Middle frontal gyrus (tissue), 1 donor: ENCODE measurements around the gene NAA11.
"Not testable (repeated sequence)": the region's sequence is repeated elsewhere in the genome, so short reads cannot be mapped to it uniquely, and the experiment has no call there.

Experiments
- DNase-seq: peaks from one replicate; pipeline ENCODE4 v3.0.0-alpha.2; 2015; ENCODE audit warnings: low spot score; ENCODE audit errors: extremely low spot score

Gene NAA11

DNA sequence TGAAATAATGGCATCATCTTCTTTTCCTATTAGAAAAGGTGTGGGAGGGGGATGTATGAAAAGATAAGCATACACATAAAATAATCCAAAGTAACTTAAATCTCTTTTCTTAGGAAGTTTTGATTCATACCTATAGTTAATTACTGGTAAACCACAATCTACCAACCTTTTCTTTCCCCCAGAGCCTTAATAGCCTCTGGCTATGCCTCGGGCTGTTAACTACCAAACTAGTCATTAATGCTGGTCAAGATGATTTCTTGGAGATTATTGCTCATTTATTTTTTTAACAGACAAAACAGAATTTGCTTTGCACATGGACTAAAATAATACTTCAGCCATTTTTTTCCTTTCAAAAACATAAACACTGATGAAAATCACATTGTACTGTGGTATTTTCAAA lies 16.9 kb downstream of the NAA11 start:
- no peak for DNase-seq

DNA sequence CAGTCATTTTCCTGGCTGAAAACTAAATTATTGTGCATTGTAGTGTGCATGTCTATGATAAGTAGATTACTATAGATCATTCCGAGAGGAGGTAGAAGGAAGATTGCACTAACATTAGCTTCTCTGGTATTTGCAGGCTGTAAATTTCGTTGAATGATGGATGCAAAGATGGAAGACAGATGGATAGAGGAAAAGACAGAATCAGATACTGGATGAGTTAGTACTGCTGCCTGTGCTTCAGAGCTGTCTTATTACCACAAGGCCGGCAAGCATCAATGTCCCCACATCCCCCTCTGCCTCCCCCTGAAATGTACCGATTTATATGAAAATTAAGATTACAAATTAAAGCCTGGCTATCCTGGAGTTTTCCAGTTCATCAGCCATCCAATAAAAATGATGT lies 17.7 kb downstream of the NAA11 start:
- no peak for DNase-seq

DNA sequence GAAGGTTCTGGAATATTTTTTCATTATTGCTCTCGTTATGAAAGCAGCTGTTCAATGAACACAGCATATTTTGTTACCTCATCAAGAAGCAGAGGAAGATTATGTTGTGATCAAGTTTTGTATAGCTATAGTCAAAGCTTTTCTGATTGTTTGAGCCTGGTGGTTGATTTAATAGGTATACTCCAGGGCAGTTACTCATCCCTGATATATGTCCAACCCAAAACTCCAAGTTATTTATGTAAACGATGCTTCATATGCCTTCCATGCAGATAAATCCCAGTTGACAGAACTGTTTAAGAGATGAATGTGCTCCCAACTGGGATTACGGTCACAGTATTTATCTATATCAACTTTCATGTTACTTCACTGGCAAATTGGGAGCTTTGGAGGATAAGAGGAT lies 19.1 kb downstream of the NAA11 start:
- no peak for DNase-seq

DNA sequence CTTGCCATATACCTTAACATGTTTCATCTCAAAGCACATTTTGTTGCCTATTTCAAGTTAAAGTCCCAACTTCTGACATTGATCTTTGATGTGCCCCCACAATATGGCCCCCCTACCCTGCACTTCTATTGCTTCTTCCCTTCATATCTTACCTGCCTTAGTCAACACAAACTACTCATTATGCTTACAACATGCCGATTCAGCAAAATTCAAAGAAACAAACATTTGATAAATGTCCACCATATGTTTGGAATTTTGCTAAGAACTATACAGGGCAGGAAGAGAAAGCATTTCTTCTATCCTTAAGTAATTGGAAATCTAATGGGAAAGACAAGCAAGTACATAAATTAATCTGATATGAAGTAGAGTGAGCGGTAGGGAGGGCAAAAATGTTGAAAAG lies 25.6 kb downstream of the NAA11 start:
- no peak for DNase-seq

DNA sequence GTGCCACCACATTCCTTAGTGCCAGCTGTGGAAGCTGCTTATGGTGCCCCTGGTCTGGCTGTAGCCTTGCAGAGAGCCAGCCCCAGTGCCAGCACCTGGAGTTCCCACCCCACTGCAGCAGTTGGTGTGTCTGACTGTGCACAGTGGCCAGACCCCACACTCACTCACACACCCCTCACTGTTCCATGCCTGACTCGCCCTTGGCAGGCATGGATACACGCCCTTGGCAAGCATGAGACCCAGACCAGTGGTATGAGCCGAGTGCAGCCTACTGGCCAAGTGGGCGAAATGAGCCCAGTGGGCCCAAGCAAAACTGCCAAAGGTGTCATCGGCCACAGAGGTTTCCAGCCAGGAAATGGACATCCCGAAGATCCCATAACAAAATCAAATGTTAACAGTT lies 27.4 kb downstream of the NAA11 start:
- no peak for DNase-seq

DNA sequence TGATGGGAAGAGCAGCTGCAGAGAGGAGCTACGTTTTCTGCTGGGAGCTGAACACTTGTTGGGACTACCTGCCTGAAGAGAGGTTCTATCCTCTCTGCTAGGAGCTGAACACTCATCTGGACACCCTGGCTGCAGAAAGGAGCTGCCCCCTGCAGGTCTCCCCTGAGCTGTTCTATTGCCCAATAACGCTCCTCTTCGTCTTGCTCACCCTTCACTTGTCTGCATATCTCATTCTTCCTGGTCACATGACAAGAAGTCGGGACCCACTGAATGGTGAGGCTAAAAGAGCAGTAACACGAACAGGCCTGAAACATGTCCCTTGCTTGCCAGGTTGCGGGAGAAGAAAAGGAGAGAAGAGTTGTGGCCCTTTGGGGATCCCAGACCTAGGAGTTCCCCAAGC lies 27.8 kb downstream of the NAA11 start:
- no peak for DNase-seq

DNA sequence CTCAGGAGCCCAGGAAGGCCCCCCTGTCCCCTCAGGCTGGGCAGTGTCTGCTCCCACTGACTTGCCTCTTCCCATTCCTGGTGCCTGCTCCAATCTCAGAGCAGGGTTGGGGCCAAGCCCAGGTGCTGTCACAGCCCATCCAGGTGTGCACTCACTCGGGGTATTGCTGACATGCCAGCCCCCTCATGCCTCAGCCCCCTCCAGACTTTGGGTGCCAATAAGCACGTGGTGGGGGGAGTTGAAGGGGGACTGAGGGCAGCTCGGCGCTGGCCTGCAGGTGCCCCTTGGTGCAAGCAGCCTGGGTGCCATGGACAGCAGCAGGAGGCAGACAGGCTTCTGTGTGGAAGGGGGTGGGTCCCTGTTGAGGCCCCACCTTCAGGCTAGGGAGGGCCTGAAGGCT lies 28.4 kb downstream of the NAA11 start:
- DNase-seq: no peak

DNA sequence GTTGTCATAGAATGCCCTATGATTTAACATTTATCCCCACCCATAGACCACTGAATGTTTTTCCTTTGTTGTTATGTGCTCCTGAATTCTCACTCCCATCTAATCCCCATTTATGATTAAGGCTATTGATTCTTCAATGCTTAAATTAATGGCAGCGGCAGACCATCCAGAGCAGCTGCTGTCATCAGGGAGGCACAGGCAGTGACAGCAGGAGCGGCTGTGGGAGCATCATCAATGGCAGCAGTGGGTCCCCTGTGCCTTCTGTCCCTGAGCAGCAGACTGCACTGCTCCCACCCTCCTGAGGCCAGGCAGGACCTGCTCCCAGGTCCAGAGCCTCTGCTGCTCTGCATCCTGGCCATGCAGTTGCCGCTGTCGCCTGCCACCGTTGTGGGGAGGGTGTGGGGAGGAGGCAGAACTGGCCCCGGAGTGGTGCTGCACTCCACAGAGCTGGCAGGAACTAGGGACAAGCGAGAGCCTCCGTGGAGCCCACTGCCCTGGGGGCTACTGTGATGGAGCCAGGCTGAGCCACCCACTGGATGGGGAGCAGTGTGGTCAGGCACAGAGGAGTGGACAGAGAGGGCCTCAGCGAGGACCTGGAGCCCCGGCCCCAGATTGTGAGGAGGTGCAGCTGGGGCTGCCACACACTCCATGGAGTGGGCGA lies 29.0 kb downstream of the NAA11 start:
- DNase-seq: no peak

DNA sequence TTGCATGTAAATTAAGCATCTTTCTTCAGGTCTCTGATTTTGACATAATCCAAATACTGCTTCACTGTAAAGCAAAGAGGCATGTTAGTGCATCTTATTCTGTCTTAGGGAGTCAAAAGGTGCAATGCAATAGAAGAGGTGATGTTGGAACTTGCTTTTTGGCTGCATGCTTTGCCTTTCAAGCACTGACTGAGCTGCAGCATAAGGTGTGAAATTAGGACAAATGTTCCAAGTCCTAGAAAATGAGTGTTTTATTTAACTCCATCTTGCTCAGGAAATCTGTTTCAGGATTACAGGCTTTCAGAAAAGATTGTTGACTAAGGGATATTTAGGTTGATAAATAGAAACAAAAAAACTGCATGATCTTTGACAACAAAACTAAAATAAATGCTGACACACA lies 30.8 kb downstream of the NAA11 start:
- DNase-seq: no peak

DNA sequence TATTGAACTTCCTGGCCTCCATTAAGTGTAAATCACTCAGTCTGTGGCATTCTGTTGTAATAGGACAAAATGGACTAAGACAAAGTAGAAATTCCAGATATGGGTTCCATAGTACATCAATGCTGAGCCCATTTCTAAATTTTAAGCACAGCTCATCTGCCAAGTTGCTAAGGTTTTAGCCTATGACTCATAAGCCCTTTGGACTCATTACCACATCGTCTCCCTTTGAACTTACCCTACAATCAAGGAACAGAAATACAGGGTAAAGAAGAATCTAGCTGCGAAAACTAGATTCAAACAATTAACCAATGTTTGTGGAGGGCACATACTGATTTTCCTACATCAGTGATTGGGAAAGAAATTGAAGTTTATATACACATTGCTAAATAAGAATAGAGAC lies 31.8 kb downstream of the NAA11 start:
- DNase-seq: no peak

DNA sequence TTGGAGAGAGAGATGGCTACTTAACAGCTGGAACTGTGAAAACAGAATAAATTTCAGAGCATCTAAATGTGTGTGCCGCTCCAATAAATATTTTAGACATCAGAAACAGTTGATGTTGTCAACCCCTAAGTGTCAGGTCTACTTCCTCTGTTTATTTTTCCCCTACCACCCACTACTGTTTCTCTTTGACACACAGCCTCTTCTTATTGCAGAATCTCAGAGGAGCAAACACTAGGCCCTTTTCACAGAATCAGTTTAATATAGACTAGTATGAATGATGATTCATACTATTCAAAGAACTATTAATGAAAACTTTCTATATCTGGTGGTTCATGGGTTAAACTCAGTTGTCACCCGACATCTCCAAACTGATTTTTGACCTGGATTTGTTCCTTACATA lies 33.9 kb downstream of the NAA11 start:
- DNase-seq: no peak

DNA sequence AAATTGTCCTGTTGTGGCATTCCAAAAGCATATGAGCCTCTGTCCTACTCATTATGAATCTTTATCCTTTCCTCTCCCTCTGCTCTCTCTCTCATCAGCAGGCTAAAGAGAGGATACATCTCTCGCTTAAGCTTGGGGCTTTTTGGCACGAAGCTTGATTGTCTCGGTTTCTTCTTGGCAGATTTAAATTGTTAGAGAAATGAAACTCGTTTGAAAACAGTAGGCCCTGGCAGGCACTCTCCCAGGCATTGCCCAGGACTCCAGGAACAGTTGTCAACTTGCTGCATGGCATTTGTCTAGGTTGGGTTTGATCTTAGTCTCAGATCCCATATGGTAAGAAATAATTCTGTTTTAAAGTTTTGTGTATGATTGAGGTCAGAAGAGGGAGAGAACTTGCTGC lies 35.5 kb downstream of the NAA11 start:
- no peak for DNase-seq

DNA sequence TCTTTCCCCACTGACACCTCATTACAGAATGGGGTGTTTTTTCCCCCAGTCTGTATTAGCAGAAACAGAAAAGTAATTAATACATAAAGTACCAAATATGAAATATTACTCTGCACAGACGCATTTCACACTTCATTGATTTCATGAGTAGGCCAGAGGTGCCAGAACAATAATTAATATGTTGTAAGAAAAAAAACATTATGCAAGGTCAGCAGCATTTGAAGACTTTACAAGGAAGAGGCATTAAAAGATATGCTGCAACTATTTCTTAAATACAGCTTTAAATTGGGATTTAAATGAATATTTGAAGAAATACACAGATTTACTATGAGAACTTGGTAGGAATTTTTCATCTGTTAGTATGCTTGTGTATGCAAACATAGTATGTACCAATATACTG lies 37.7 kb downstream of the NAA11 start:
- no peak for DNase-seq

DNA sequence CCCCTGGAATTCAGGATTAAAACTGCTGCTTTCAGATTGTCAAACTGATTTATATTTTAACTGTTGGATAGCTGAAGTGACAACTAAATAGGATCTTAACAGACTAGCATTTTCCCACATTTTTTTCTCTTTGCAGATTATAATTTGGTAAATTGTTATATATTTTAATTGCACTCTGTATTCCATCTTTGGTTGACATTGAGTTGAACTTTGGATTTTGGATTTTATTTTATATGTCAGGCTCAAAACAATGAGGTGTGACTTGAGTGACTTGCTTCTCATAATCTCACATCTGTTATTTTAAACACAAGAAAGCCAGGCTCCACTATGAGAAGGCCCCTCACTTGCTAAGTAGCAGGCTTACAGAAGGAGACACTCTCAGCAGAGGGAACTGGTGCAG lies 38.1 kb downstream of the NAA11 start:
- no peak for DNase-seq

DNA sequence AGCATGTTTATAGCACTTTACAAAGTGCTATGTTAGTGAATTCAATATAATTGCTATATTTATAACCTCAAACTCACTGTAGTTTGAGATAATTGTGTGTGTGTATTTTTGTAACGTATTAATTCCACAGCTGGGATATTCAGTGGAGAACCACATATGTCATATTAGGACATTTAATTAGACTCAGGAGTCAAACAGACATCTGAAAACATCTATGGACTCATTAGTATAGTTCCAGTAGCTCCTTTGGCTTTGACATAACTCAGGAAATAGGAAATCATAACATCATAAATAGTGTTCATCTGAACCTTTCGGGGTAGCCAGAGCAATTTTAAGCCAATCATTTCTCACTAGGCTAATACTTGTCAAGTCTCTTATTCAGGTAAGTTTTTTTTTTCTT lies 38.8 kb downstream of the NAA11 start:
- DNase-seq: no peak

DNA sequence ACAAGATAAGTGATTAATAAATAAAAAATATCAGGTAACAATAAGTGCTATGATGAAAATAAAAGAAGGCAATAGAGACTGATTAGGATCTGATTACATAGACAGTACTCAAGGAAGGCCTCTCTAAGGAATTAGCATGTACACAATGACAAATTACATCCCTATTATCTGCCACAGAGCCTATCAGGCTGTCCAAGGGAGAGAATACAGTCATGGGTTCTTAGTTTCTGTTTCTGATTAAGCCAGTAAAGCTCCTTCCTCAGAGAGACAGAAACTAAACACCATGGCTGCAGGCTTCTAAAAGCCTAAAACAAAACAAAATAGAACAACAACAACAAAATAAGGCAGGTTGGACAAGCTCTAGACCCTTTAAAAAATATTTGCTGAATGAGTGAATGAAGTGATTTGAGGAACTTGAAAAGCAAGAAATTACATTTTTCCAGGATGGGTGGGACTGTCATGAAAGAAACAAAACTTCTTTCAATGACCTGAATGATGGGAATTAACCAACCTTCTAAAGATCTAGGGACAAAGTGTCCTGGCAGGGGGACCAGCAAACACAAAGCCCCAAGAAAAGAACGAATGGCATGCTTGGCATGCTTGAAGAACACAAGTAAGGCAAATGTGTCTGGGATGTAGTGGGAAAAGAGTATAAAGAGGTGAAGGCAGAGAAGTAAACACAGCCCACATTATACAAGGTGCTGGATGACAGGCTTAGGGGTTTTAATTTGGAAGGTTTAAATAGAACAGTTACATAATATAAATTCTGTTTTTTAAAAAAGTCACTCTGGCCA lies 44.1 kb downstream of the NAA11 start:
- DNase-seq: no peak

DNA sequence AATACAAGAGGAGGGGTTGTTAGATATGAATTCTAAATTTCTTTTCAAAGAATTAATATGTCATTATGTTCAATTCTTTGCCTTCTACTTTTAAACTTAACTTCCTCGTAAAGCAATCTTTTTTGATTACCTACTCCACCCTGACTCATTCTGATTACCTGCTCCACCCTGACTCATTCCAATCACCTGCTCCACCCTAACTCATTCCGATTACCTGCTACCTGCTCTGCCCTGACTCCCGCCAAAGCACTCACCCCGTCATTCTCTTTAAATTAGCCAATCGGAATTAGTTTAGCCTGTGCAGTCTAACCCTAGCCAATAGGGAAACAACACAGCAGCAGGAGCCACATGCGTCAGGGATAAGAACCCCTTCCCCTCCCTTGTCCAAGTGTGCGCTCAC lies 48.4 kb downstream of the NAA11 start:
- DNase-seq: not testable (repeated sequence)

DNA sequence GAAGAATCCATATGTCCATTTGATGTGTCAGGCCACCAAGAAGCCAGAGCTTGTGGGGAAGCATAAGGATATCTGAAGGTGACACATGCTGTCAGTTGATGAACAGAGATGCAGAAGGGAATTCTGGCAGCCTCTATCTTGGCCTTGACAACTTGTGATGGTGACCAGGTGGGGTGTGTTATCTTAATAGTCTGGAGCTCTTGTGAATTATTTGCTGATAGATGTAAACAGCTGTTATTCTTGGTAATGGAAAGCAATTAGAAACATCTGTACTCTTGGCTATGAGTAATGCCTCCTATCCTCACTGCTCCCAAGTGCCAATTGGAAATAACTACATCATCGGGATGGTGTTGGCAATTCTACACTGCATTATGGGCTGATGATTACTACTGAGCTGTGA lies 51.9 kb downstream of the NAA11 start:
- no peak for DNase-seq

DNA sequence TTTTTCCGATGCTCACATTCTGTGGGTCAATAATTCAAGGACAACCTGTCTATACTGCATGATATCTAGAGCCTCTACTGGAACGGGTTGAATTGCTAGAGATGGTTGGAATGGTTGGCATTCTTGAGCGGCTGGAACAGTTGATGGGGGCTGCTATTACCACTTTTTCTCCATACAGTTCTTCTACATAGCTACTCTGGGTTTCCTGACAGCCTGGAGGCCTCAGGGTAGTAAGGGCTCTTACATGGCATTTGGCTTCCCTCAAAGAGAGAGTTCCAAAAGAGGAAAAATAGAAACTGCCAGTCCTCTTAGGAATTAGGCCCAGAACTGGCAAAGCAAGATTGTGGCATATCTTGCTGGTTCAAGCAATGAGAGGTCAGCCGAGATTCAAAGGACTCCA lies 53.1 kb downstream of the NAA11 start:
- DNase-seq: no peak

DNA sequence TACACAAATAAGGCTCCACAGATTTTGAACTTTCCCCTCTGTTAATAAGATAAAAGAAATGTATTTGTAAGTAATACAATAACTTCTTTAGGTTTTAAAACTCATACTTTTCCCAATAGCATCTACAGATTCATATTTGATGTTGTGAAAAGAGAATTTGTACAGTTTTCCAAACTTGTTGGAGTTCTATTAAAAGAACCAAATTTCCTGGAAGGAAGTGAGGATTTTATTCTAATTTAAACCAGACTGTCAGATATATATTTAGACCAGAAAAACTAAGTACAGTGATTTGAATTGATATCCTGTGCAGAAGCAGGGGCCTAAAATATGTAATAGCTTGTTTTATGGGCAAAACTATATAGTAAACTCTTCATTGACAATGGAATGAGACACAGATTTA lies 53.7 kb downstream of the NAA11 start:
- no peak for DNase-seq

DNA sequence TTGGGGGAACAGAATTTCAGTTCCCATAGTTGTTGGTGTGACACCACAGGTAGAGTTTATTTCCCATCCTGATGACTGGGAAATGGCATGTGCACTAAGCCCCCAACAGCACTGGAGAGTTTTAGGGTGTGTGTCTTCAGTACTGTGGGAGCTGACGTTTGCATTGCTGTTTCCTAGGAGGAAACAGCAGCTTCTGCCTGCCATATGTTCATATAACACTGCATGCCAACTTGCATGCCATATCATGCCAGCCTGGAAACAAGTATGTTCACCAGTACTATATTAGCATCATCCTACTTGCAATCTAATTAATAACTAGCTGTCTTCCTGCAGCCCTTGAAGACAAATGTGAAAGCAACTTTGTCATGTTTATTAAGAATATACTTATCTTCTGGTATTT lies 58.2 kb downstream of the NAA11 start:
- DNase-seq: no peak
